ENCODE results near the gene HSF4. TPM values are rescaled to one million over a fixed set of nuclear protein-coding genes. Genes with fewer than 3 reads are reported as not detected.

The HSF4 gene
- total RNA-seq, 2 experiments from 2014 or later, result 8.1 to 17.0 TPM

DNA sequence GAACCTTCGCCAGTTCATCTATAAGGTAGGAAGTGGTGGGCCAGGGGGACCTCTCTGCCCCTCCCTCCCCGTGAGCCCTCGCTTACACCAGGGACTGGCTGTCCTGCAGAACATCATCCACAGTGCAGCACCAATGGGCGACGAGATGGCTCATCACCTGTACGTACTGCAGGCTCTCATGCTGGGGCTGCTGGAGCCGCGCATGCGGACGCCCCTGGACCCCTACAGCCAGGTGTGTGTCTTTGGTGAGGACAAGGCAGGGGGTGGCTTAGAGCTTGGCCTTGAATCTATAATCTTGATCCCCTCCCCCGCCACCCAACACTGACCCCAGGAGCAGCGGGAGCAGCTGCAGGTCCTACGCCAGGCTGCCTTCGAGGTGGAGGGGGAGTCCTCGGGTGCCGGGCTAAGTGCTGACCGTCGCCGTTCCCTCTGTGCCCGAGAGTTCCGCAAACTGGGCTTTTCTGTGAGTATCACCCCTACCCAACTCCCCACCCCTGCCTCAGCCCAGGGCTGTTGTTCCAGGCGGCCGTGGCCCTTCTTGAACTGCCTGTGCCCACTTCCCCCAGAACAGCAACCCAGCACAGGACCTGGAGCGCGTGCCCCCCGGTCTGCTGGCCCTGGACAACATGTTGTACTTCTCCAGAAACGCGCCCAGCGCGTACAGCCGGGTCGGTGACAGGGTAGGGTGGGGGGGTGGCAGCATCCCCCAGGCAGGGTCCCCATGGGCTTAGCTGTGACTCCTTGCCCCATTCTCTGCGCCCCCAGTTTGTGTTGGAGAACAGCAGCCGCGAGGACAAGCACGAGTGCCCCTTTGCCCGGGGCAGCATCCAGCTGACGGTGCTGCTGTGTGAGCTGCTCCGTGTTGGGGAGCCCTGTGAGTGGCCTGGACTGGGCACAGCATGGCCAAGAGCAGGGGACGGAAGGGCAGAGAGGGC is 37.1 kb downstream of the HSF4 start:
- Histone ChIP-seq H3K4me2 (ENCODE audit: low read length) (no peak overlapping the region), H3K4me3 (ENCODE audit: low read depth, low read length, poor library complexity, severe bottlenecking) (no peak overlapping the region), H3K9me2 (ENCODE audit: insufficient read depth, low read length) (no peaks in the 10 kb centered on the region), H2AFZ (ENCODE audit: low read length) (no peak overlapping the region), H4K20me1 (ENCODE audit: insufficient read depth, low read length) (no peaks in the 10 kb centered on the region), H3K4me1 (ENCODE audit: insufficient read depth, low read length, poor library complexity, severe bottlenecking) (no peaks in the 10 kb centered on the region), H3K9me3 (ENCODE audit: low read length) (no peaks in the 10 kb centered on the region), H3K27ac (ENCODE audit: low read depth, low read length, poor library complexity, severe bottlenecking) (no peak overlapping the region), H3K36me3 (ENCODE audit: insufficient read depth, low read length) (peaks cover 74% of the 10 kb centered on the region), H3K79me2 (ENCODE audit: insufficient read depth, low read depth, low read length) (no peaks in the 10 kb centered on the region)
- POLR2A ChIA-PET, result no interaction called here
- TF ChIP-seq, protein P1, sequence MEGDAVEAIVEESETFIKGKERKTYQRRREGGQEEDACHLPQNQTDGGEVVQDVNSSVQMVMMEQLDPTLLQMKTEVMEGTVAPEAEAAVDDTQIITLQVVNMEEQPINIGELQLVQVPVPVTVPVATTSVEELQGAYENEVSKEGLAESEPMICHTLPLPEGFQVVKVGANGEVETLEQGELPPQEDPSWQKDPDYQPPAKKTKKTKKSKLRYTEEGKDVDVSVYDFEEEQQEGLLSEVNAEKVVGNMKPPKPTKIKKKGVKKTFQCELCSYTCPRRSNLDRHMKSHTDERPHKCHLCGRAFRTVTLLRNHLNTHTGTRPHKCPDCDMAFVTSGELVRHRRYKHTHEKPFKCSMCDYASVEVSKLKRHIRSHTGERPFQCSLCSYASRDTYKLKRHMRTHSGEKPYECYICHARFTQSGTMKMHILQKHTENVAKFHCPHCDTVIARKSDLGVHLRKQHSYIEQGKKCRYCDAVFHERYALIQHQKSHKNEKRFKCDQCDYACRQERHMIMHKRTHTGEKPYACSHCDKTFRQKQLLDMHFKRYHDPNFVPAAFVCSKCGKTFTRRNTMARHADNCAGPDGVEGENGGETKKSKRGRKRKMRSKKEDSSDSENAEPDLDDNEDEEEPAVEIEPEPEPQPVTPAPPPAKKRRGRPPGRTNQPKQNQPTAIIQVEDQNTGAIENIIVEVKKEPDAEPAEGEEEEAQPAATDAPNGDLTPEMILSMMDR (conservative IDR thresholded peaks at IDR 0.05; ENCODE audit: low read length), result no peak
- no peak for TF ChIP-seq EZH2phosphoT487 (IDR thresholded peaks at IDR 0.05; ENCODE audit: borderline replicate concordance, low read depth, low read length)
- intact Hi-C loops (cut with micrococcal nuclease; ENCODE audit: unreplicated experiment), result no loop called here
- DNase-seq (ENCODE audit: low spot score), result no peak
- CTCF ChIA-PET (ENCODE audit: unreplicated experiment), result interaction anchor here (0.6 kb wide), 1 partner anchor 97 kb away, joined by 3 read pairs; no protein-coding TSS in a partner anchor
- BruUV-seq (replicated peaks), result no TSS peak

DNA sequence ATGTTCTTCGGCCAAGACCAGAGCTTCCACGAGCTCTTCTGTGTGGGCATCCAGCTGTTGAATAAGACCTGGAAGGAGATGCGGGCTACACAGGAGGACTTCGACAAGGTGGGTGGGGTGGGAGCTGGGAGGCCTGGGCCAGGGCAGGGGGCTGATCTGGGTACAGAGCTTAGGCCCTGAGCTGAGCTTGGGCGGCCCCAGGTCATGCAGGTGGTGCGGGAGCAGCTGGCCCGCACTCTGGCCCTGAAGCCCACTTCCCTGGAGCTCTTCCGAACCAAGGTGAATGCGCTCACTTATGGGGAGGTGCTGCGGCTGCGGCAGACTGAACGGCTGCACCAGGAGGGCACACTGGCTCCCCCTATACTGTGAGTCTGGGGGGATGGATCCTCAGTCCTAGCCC is 37.9 kb downstream of the HSF4 start:
- DNase-seq (ENCODE audit: low spot score), result no peak
- no peaks in the 10 kb centered on the region for H3K9me2 ChIP-seq (ENCODE audit: insufficient read depth, low read length)
- no peaks in the 10 kb centered on the region for H3K9me3 ChIP-seq (ENCODE audit: low read length)
- ChIA-PET POLR2A (no interaction called here), CTCF (ENCODE audit: unreplicated experiment) (interaction anchor here (0.5 to 0.6 kb wide), 2 partner anchors 32 to 98 kb away, joined by 3 read pairs; partner anchors contain the start of gene NOL3)
- H3K4me2 ChIP-seq (ENCODE audit: low read length), result no peak overlapping the region
- no peak overlapping the region for H3K4me3 ChIP-seq (ENCODE audit: low read depth, low read length, poor library complexity, severe bottlenecking)
- TF ChIP-seq EZH2phosphoT487 (IDR thresholded peaks at IDR 0.05; ENCODE audit: borderline replicate concordance, low read depth, low read length), result no peak
- TF ChIP-seq, protein P1 (conservative IDR thresholded peaks at IDR 0.05; ENCODE audit: low read length), result no peak
- H3K4me1 ChIP-seq (ENCODE audit: insufficient read depth, low read length, poor library complexity, severe bottlenecking), result no peaks in the 10 kb centered on the region
- no peak overlapping the region for H3K27ac ChIP-seq (ENCODE audit: low read depth, low read length, poor library complexity, severe bottlenecking)
- no peaks in the 10 kb centered on the region for H3K79me2 ChIP-seq (ENCODE audit: insufficient read depth, low read depth, low read length)
- intact Hi-C loops (cut with micrococcal nuclease; ENCODE audit: unreplicated experiment), result no loop called here
- H3K36me3 ChIP-seq (ENCODE audit: insufficient read depth, low read length), result peaks cover 67% of the 10 kb centered on the region
- no TSS peak for BruUV-seq (replicated peaks)
- H2AFZ ChIP-seq (ENCODE audit: low read length), result no peak overlapping the region
- H4K20me1 ChIP-seq (ENCODE audit: insufficient read depth, low read length), result no peaks in the 10 kb centered on the region

DNA sequence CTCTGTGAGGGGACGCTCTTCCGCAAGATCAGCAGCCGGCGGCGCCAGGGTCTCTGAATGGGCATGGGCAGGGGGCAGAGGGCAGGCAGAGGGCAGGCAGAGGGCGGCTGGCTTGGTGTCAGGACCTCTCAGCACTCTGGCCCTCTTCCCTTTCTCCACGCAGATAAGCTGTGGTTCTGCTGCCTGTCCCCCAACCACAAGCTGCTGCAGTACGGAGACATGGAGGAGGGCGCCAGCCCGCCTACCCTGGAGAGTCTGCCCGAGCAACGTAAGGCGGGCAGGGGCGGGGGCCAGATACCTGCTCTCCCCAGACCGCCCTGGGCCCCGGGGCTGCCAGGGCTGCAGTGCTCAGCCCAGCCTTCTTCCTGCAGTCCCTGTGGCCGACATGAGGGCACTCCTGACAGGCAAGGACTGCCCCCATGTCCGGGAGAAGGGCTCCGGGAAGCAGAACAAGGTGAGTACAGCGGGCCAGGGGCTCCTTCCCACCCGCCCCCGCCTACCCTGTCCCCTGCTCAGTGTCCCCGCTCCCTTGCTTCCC is 38.5 kb downstream of the HSF4 start:
- peaks cover 61% of the 10 kb centered on the region for H3K36me3 ChIP-seq (ENCODE audit: insufficient read depth, low read length)
- BruUV-seq (replicated peaks), result no TSS peak
- H2AFZ ChIP-seq (ENCODE audit: low read length), result no peak overlapping the region
- H3K4me3 ChIP-seq (ENCODE audit: low read depth, low read length, poor library complexity, severe bottlenecking), result no peak overlapping the region
- no peaks in the 10 kb centered on the region for H3K4me1 ChIP-seq (ENCODE audit: insufficient read depth, low read length, poor library complexity, severe bottlenecking)
- TF ChIP-seq, protein P1 (conservative IDR thresholded peaks at IDR 0.05; ENCODE audit: low read length), result no peak
- TF ChIP-seq EZH2phosphoT487 (IDR thresholded peaks at IDR 0.05; ENCODE audit: borderline replicate concordance, low read depth, low read length), result no peak
- no peak for DNase-seq (ENCODE audit: low spot score)
- H3K9me3 ChIP-seq (ENCODE audit: low read length), result no peaks in the 10 kb centered on the region
- CTCF ChIA-PET (ENCODE audit: unreplicated experiment), result no interaction called here
- no peak overlapping the region for H3K27ac ChIP-seq (ENCODE audit: low read depth, low read length, poor library complexity, severe bottlenecking)
- H3K4me2 ChIP-seq (ENCODE audit: low read length), result no peak overlapping the region
- no peaks in the 10 kb centered on the region for H3K79me2 ChIP-seq (ENCODE audit: insufficient read depth, low read depth, low read length)
- no peaks in the 10 kb centered on the region for H3K9me2 ChIP-seq (ENCODE audit: insufficient read depth, low read length)
- intact Hi-C loops (cut with micrococcal nuclease; ENCODE audit: unreplicated experiment), result no loop called here
- POLR2A ChIA-PET, result no interaction called here
- H4K20me1 ChIP-seq (ENCODE audit: insufficient read depth, low read length), result no peaks in the 10 kb centered on the region
